ENCODE results near the gene C8B.

Gene C8B

DNA sequence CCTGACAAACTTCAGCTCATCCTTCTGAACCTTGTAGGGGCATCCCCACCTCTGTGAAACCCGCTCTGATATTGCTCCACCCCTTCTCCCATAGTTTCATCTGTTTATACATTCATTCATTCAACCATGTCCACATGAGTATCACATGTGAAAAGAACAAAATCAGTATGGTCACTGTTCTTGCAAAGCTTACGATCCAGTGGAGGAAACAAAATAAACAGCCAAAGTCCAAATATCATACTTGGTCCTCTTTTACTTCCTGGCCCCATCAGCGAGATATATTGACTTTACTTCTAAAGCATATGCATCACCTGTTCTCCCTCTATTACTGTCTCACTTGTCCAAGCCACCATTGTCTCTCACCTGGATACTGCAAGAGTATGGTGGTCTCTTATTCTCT, 75.6 kb downstream of the C8B start:
- FAIRE-seq (no peak), DNase-seq (ENCODE audit: insufficient read length, low spot score) (no peak)
- TF ChIP-seq, protein P1, sequence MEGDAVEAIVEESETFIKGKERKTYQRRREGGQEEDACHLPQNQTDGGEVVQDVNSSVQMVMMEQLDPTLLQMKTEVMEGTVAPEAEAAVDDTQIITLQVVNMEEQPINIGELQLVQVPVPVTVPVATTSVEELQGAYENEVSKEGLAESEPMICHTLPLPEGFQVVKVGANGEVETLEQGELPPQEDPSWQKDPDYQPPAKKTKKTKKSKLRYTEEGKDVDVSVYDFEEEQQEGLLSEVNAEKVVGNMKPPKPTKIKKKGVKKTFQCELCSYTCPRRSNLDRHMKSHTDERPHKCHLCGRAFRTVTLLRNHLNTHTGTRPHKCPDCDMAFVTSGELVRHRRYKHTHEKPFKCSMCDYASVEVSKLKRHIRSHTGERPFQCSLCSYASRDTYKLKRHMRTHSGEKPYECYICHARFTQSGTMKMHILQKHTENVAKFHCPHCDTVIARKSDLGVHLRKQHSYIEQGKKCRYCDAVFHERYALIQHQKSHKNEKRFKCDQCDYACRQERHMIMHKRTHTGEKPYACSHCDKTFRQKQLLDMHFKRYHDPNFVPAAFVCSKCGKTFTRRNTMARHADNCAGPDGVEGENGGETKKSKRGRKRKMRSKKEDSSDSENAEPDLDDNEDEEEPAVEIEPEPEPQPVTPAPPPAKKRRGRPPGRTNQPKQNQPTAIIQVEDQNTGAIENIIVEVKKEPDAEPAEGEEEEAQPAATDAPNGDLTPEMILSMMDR (IDR thresholded peaks at IDR 0.05; ENCODE audit: insufficient read depth, missing control alignments) = no peak

DNA sequence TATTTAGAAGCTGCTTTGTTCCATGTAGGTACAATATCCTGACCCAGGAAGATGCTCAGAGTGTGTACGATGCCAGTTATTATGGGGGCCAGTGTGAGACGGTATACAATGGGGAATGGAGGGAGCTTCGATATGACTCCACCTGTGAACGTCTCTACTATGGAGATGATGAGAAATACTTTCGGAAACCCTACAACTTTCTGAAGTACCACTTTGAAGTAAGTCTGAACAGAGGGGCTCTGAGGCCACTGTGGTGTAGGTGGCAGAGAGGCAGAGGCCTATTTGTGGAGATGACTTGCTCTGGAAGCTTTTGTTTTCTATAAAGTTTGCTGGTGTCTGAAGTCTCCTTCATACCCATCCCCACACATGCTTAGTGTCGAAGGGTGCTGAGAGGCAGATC, 84.4 kb downstream of the C8B start:
- FAIRE-seq (no peak), DNase-seq (ENCODE audit: insufficient read length, low spot score) (no peak)
- TF ChIP-seq, protein P1 (IDR thresholded peaks at IDR 0.05; ENCODE audit: insufficient read depth, missing control alignments) = no peak

DNA sequence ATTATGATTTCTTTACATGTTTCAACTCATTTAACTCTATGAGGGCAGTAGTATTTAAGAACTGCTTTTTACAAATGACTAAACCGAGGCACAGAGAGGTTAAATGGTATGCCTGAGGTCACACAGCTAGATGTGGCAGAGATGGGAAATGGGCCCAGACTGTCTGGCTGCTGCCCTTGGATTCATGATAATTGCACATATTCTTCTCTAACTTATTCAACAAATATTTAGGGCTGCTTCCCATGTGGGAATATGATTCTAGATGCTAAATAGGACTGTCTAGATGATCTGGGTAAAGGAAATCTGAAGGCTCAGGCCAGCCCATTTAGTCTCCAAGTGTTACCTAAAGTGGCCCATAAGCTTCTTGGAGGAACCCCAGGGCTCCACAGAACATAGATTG, 85.0 kb downstream of the C8B start:
- TF ChIP-seq, protein P1 (IDR thresholded peaks at IDR 0.05; ENCODE audit: insufficient read depth, missing control alignments) = no peak

More for the DNA sequence above, 85.0 kb downstream of the C8B start:
- FAIRE-seq = no peak
- DNase-seq (ENCODE audit: insufficient read length, low spot score) = no peak
